SU-DHL-6 (cell line): ENCODE measurements around the gene FAT1.

Experiments used
- H2AFZ ChIP-seq: fragments of 200-600 bp; sonication (generic); 2 replicates; pipeline ENCODE4 v1.6.1; 2014; ENCODE audit warnings: low read depth, mild to moderate bottlenecking, moderate library complexity, mixed read lengths, antibody characterized with exemption, low read length; ENCODE audit not compliant: severe bottlenecking
- H3F3A ChIP-seq: fragments of 200-600 bp; shearing (Covaris generic); 2 replicates; pipeline ENCODE4 v1.6.0; 2016; ENCODE audit warnings: antibody characterized with exemption, mild to moderate bottlenecking; ENCODE audit not compliant: insufficient read depth
- H3K27ac ChIP-seq: fragments of 200-600 bp; sonication (generic); 2 replicates; pipeline ENCODE4 v1.5.1; 2016; ENCODE audit warnings: low read depth, mild to moderate bottlenecking, low read length, moderate library complexity, mixed read lengths
- H3K27me3 ChIP-seq: fragments of 200-600 bp; sonication (generic), shearing (Covaris generic); 2 replicates; pipeline ENCODE4 v1.6.0; 2014; ENCODE audit warnings: mild to moderate bottlenecking, low read length
- H3K36me3 ChIP-seq: fragments of 200-600 bp; sonication (generic); 2 replicates; pipeline ENCODE4 v1.6.1; 2014; ENCODE audit warnings: mild to moderate bottlenecking, low read length, mixed read lengths
- H3K4me2 ChIP-seq: fragments of 300-600, 200-600 bp; shearing (Covaris generic), sonication (generic); 2 replicates; pipeline ENCODE4 v1.6.0; 2014; ENCODE audit warnings: low read length, low read depth, mild to moderate bottlenecking; ENCODE audit not compliant: poor library complexity, severe bottlenecking
- H3K4me3 ChIP-seq: fragments of 200-600 bp; sonication (generic); 2 replicates; pipeline ENCODE4 v1.5.1; 2014; ENCODE audit warnings: antibody characterized with exemption, low read length, mild to moderate bottlenecking, mixed read lengths; ENCODE audit not compliant: insufficient read depth, poor library complexity, severe bottlenecking
- H3K79me2 ChIP-seq: fragments of 200-600 bp; sonication (generic); 2 replicates; pipeline ENCODE4 v1.6.1; 2014; ENCODE audit warnings: mild to moderate bottlenecking, low read length, moderate library complexity; ENCODE audit not compliant: insufficient read depth
- H3K9ac ChIP-seq: fragments of 200-600 bp; sonication (generic); 2 replicates; pipeline ENCODE4 v1.7.0; 2014; ENCODE audit warnings: mild to moderate bottlenecking, low read length
- H3K9me2 ChIP-seq: fragments of 200-600 bp; sonication (generic); replicated peaks from 2 replicates; pipeline ENCODE4 v1.6.1; 2014; ENCODE audit warnings: low read length; ENCODE audit not compliant: insufficient read depth
- H3K9me3 ChIP-seq: fragments of 200-600 bp; sonication (generic); 2 replicates; pipeline ENCODE4 v1.6.1; 2014; ENCODE audit warnings: low read length, mixed read lengths; ENCODE audit not compliant: insufficient read depth
- H4K20me1 ChIP-seq: fragments of 200-600 bp; sonication (generic); 2 replicates; pipeline ENCODE4 v1.6.1; 2014; ENCODE audit warnings: low read depth, mild to moderate bottlenecking, antibody characterized with exemption, low read length, moderate library complexity, mixed read lengths
- EZH2phosphoT487 ChIP-seq: fragments of 200-600 bp; sonication (generic), shearing (Covaris generic); conservative IDR thresholded peaks from 2 replicates; pipeline ENCODE4 v1.6.1; 2018; ENCODE audit warnings: mild to moderate bottlenecking, antibody characterized with exemption, low read length, moderate library complexity, mixed read lengths
- TF ChIP-seq, protein P1 (sequence below): fragments of 200-600 bp; sonication (generic); IDR thresholded peaks from one replicate; pipeline ENCODE4 v1.5.1; 2017; ENCODE audit warnings: antibody characterized with exemption, mild to moderate bottlenecking, low read length, moderate library complexity; ENCODE audit not compliant: insufficient read depth, poor library complexity, severe bottlenecking

The FAT1 gene, protein sequence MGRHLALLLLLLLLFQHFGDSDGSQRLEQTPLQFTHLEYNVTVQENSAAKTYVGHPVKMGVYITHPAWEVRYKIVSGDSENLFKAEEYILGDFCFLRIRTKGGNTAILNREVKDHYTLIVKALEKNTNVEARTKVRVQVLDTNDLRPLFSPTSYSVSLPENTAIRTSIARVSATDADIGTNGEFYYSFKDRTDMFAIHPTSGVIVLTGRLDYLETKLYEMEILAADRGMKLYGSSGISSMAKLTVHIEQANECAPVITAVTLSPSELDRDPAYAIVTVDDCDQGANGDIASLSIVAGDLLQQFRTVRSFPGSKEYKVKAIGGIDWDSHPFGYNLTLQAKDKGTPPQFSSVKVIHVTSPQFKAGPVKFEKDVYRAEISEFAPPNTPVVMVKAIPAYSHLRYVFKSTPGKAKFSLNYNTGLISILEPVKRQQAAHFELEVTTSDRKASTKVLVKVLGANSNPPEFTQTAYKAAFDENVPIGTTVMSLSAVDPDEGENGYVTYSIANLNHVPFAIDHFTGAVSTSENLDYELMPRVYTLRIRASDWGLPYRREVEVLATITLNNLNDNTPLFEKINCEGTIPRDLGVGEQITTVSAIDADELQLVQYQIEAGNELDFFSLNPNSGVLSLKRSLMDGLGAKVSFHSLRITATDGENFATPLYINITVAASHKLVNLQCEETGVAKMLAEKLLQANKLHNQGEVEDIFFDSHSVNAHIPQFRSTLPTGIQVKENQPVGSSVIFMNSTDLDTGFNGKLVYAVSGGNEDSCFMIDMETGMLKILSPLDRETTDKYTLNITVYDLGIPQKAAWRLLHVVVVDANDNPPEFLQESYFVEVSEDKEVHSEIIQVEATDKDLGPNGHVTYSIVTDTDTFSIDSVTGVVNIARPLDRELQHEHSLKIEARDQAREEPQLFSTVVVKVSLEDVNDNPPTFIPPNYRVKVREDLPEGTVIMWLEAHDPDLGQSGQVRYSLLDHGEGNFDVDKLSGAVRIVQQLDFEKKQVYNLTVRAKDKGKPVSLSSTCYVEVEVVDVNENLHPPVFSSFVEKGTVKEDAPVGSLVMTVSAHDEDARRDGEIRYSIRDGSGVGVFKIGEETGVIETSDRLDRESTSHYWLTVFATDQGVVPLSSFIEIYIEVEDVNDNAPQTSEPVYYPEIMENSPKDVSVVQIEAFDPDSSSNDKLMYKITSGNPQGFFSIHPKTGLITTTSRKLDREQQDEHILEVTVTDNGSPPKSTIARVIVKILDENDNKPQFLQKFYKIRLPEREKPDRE (N-terminal part only)

DNA sequence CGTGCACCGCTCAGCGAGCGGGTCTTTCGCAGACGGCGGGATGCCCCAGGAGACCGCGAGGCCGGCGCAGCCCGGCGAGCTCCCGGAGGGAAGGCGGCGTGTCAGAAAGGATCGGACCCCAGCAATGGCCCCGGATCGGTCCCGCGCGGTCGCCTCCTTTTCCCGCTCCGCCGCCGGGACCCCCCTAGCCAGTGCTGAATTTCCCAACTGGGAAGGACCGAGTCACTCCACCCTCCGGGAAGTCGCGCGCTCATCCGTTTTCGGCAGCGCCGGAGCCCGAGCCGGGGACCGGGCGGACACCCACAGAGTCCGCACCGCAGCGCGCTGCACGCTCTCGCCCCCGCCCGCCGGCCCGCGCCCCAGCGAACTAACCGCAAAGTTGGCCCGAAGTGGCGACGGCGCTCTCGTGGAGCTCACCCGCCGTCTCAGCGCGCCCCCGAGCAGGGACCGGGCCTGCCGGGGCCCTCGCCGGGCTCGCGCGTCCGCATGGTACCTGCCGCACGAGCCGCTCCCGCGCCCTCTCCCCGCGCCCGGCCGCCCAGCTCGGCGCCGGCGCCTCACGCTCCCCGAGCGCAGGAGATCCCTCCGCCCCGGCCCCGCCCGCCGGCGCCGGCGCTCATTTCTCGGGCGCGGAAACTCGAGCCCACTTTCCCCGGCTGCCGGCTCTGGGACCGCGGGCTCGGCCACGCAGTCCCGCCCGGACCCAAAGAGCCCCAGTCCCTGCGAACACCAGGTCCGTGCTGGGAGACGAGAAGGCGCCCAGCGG, at the start of gene FAT1:
Gene FAT1 (minus strand): TSS at position 565 of the 766 bp plus-strand sequence. CDS start 14,029 bp downstream, outside the sequence.
- Histone ChIP-seq H3K4me2 (no peak within 1 kb of the TSS), H3K79me2 (no peaks in the 10 kb centered on the region), H3K4me3 (no peak within 1 kb of the TSS), H3K27ac (no peak within 1 kb of the TSS), H3K9me3 (peaks cover 20% of the 10 kb centered on the region; the same call in 1 of the 2 replicates), H3K9ac (no peak within 1 kb of the TSS), H2AFZ (no peak within 1 kb of the TSS), H3K9me2 (no peaks in the 10 kb centered on the region), H4K20me1 (no peaks in the 10 kb centered on the region), H3F3A (no peaks in the 10 kb centered on the region), H3K36me3 (no peaks in the 10 kb centered on the region), H3K27me3 (no peaks in the 10 kb centered on the region)
- TF ChIP-seq EZH2phosphoT487: no peak
- TF ChIP-seq, protein P1, sequence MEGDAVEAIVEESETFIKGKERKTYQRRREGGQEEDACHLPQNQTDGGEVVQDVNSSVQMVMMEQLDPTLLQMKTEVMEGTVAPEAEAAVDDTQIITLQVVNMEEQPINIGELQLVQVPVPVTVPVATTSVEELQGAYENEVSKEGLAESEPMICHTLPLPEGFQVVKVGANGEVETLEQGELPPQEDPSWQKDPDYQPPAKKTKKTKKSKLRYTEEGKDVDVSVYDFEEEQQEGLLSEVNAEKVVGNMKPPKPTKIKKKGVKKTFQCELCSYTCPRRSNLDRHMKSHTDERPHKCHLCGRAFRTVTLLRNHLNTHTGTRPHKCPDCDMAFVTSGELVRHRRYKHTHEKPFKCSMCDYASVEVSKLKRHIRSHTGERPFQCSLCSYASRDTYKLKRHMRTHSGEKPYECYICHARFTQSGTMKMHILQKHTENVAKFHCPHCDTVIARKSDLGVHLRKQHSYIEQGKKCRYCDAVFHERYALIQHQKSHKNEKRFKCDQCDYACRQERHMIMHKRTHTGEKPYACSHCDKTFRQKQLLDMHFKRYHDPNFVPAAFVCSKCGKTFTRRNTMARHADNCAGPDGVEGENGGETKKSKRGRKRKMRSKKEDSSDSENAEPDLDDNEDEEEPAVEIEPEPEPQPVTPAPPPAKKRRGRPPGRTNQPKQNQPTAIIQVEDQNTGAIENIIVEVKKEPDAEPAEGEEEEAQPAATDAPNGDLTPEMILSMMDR: no peak

DNA sequence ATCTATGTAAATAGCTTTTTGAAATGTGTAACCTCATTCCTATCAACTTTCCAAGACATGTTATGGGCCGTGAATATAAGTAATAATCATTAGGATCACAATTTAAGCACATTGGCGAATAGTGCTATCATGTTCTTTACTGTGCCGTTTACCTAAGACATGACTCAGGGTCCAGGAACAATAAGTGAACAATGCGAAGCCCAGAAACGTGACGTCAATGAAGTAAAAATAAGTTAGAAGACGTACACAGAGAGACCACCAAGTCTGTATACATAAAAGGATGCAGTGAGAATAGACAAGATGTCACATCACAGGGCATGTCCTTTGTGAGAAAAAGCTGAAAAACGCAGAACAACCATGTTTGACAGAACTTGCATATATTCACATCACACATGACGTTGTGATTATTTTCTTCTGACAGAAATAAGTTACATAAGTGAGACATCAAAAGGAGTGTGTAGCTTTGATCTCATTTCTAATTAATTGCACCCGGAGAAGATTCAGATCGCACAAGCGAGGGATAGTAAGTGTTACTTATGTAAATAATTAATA, 49.4 kb upstream of the FAT1 start:
- H3K27me3 ChIP-seq: no peaks in the 10 kb centered on the region
- no peaks in the 10 kb centered on the region for H3K79me2 ChIP-seq
- H3K9me3 ChIP-seq: no peaks in the 10 kb centered on the region
- no peak overlapping the region for H3K27ac ChIP-seq
- H2AFZ ChIP-seq: no peak overlapping the region
- H4K20me1 ChIP-seq: no peaks in the 10 kb centered on the region
- TF ChIP-seq, protein P1: no peak
- TF ChIP-seq EZH2phosphoT487: no peak
- no peak overlapping the region for H3K4me2 ChIP-seq
- H3F3A ChIP-seq: no peaks in the 10 kb centered on the region
- H3K9me2 ChIP-seq: no peaks in the 10 kb centered on the region
- no peak overlapping the region for H3K9ac ChIP-seq
- no peak overlapping the region for H3K4me3 ChIP-seq
- H3K36me3 ChIP-seq: no peaks in the 10 kb centered on the region

DNA sequence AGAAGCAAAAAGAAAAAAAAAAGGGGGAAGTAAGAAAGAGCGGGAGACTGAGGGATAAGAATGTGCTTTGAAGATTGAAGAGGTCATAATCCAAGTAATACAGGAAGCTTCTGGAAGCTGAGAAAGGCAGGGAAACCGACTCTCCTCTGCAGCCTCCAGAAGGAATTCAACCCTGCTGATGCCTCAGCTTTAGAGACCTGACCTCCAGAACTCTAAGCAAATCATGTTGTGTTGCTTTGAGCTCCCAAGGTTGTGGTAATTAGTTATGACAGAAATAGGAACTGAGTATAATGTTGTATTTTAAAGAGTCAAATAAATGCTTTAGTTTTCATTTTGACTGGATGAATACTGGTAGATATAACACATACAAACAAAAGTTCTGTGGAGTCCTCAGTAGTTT, 48.0 kb upstream of the FAT1 start:
- no peaks in the 10 kb centered on the region for H3K9me2 ChIP-seq
- H3F3A ChIP-seq: no peaks in the 10 kb centered on the region
- TF ChIP-seq EZH2phosphoT487: no peak
- TF ChIP-seq, protein P1: no peak
- no peaks in the 10 kb centered on the region for H3K36me3 ChIP-seq
- H3K9ac ChIP-seq: no peak overlapping the region
- H3K9me3 ChIP-seq: no peaks in the 10 kb centered on the region
- H2AFZ ChIP-seq: no peak overlapping the region
- no peaks in the 10 kb centered on the region for H3K79me2 ChIP-seq
- H3K4me2 ChIP-seq: no peak overlapping the region
- H4K20me1 ChIP-seq: no peaks in the 10 kb centered on the region
- H3K27me3 ChIP-seq: no peaks in the 10 kb centered on the region
- no peak overlapping the region for H3K4me3 ChIP-seq
- H3K27ac ChIP-seq: no peak overlapping the region
